Spleen (tissue), 11 donors: ENCODE data around the gene GRIA4. TPM values are rescaled to one million over a fixed set of nuclear protein-coding genes. Genes with fewer than 3 reads are reported as not detected.

Source experiments
- DNase-seq: peaks from one replicate; pipeline ENCODE4 v3.0.0-alpha.2; 2020
- H3K27ac ChIP-seq, 8 donors: fragments of 200-600 bp; sonication (generic) in 7 of 8; 1 replicate in 4 of 8; 2 replicates in 4 of 8; pipeline versions ENCODE4 v1.5.0 to v1.8.0; 2016 to 2021; ENCODE audit warnings: inconsistent platforms in 4 of 8, mild to moderate bottlenecking in 4 of 8, moderate library complexity in 1 of 8
- H3K27me3 ChIP-seq, 7 donors: fragments of 200-600 bp; sonication (generic) in 6 of 7; replicated peaks in 1 of 7; 1 replicate in 4 of 7; 2 replicates in 3 of 7; pipeline versions ENCODE4 v1.5.0 to v1.8.0; 2016 to 2021; ENCODE audit warnings: inconsistent platforms in 3 of 7, mild to moderate bottlenecking in 1 of 7
- H3K36me3 ChIP-seq, 6 donors: fragments of 200-600 bp; sonication (generic) in 5 of 6; 1 replicate in 4 of 6; 2 replicates in 2 of 6; pipeline versions ENCODE4 v1.5.0 to v1.8.0; 2016 to 2021; ENCODE audit warnings: inconsistent platforms in 2 of 6
- H3K4me1 ChIP-seq, 6 donors: fragments of 200-600 bp; sonication (generic) in 5 of 6; 1 replicate in 3 of 6; 2 replicates in 3 of 6; pipeline versions ENCODE4 v1.5.0 to v1.8.0; 2016 to 2021; ENCODE audit warnings: inconsistent platforms in 3 of 6
- H3K4me3 ChIP-seq, 8 donors: fragments of 200-600 bp; sonication (generic) in 7 of 8; 1 replicate in 4 of 8; 2 replicates in 4 of 8; pipeline versions ENCODE4 v1.5.0 to v1.8.0; 2016 to 2021; ENCODE audit warnings: inconsistent platforms in 4 of 8, mild to moderate bottlenecking in 4 of 8, moderate library complexity in 2 of 8
- H3K9me3 ChIP-seq, 8 donors: fragments of 200-600 bp; sonication (generic) in 7 of 8; 1 replicate in 4 of 8; 2 replicates in 4 of 8; pipeline versions ENCODE4 v1.5.0 to v1.8.0; 2016 to 2021; ENCODE audit warnings: inconsistent platforms in 4 of 8
- POLR2A ChIP-seq, 3 donors: fragments of 450-650 bp; IDR thresholded peaks; one replicate each; pipeline ENCODE4 v1.5.1; 2017; ENCODE audit warnings: antibody characterized with exemption in 3 of 3, mild to moderate bottlenecking in 1 of 3
- POLR2AphosphoS5 ChIP-seq, 3 donors: sonication (generic); formaldehyde crosslinking; IDR thresholded peaks; one replicate each; pipeline ENCODE4 v1.5.1; 2017; ENCODE audit warnings: antibody characterized with exemption in 3 of 3
- WGBS, 5 donors: extraction: QIAGEN DNeasy Blood & Tissue Kit in 3 of 5; methylation state at CpG; one replicate each; pipeline versions ENCODE4 v1.1.5 to v1.1.7; 2013 to 2018; 5-methylcytosine and 5-hydroxymethylcytosine counted together
- intact Hi-C: fragments of 100-400 bp; cut with DNase I; formaldehyde crosslinking; loops from one replicate; pipeline ENCODE4 v1.15.0; 2023; ENCODE audit warnings: low total_unique reads
- polyA plus RNA-seq, 3 donors: library from polyadenylated mRNA; stranded (reverse); fragments of 200-250 nt; gene quantifications; one replicate each; pipeline ENCODE4 v1.2.1, GENCODE V29; 2013
- total RNA-seq, 7 donors: library from RNA; depleted of rRNA in 3 of 7; stranded (reverse); fragments of >200 nt in 3 of 7; fragmentation: NEBNext Ultra II Directional in 4 of 7; extraction: Animal tissue kit (Norgen Biotek cat#: 25700) in 4 of 7; gene quantifications; one replicate each; pipeline versions ENCODE4 v1.1.0 to v1.2.1, GENCODE V29; 2016 to 2021
- TF ChIP-seq, protein P1 (sequence below), 11 experiments: fragments of 200-600 bp in 7 of 11; fragments of 450-650 bp in 4 of 11; sonication (generic) in 4 of 11; IDR thresholded peaks in 8 of 11; conservative IDR thresholded peaks in 3 of 11; 1 replicate in 7 of 11; 2 replicates in 4 of 11; pipeline versions ENCODE4 v1.4.0 to v1.8.0; 2016 to 2021; ENCODE audit warnings: antibody characterized with exemption in 11 of 11, inconsistent platforms in 4 of 11, mild to moderate bottlenecking in 1 of 11
- donor health status: healthy with polysubstance abuse.
- donor health status: DM: no; HTN: no; CAD: no; lungs with moderate emphysema.
- donor health status: DM: no; HTN: no; CAD: no.
- donor health status: Bipolar disorder and iron deficiency.
- donor health status: healthy.
- donor health status: DM: no; HTN: no; CAD: no.
- donor health status: DM: yes; HTN: yes; CAD: no.

Gene GRIA4
- total and polyA plus RNA-seq, 10 donors: not detected

GRCh38 chr11:105579111-105579510 lies 30.8 kb upstream of the GRIA4 start:
- no peak overlapping the region for H3K4me3 ChIP-seq
- H3K27ac ChIP-seq: no peak overlapping the region
- WGBS, 5 donors: 89 to 96% (median 89%) methylated on average over 2 of the region's 2 CpGs
- DNase-seq: no peak
- no peaks in the 10 kb centered on the region for H3K27me3 ChIP-seq
- intact Hi-C loops: no loop called here
- TF ChIP-seq, protein P1, sequence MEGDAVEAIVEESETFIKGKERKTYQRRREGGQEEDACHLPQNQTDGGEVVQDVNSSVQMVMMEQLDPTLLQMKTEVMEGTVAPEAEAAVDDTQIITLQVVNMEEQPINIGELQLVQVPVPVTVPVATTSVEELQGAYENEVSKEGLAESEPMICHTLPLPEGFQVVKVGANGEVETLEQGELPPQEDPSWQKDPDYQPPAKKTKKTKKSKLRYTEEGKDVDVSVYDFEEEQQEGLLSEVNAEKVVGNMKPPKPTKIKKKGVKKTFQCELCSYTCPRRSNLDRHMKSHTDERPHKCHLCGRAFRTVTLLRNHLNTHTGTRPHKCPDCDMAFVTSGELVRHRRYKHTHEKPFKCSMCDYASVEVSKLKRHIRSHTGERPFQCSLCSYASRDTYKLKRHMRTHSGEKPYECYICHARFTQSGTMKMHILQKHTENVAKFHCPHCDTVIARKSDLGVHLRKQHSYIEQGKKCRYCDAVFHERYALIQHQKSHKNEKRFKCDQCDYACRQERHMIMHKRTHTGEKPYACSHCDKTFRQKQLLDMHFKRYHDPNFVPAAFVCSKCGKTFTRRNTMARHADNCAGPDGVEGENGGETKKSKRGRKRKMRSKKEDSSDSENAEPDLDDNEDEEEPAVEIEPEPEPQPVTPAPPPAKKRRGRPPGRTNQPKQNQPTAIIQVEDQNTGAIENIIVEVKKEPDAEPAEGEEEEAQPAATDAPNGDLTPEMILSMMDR (IDR thresholded peaks at IDR 0.05 in 8 of 11, conservative IDR thresholded peaks at IDR 0.05 in 3 of 11): no peak
- TF ChIP-seq POLR2AphosphoS5 (IDR thresholded peaks at IDR 0.05) (no peak), POLR2A (IDR thresholded peaks at IDR 0.05) (no peak)
- H3K9me3 ChIP-seq: no peaks in the 10 kb centered on the region
- H3K36me3 ChIP-seq: no peaks in the 10 kb centered on the region
- H3K4me1 ChIP-seq: no peaks in the 10 kb centered on the region

DNA sequence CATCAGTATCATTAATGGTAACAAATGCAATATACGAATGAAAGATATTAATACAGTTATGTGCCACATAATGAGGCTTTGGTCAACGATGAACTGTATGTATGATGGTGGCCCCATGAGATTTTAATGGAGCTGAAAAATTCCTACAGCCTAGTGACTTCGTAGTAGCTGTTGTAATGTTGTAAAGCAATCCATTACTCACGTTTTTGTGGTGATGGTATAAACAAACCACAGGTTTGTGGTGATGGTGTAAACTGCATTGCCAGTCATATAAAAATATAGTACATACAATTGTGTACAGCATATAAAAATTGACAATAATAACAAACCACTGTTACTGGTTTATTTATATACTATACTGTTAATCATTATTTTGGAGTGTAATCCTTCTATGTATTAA lies 27.4 kb upstream of the GRIA4 start:
- Histone ChIP-seq H3K4me1 (no peaks in the 10 kb centered on the region), H3K36me3 (no peaks in the 10 kb centered on the region), H3K27ac (no peak overlapping the region), H3K27me3 (no peaks in the 10 kb centered on the region), H3K9me3 (no peaks in the 10 kb centered on the region), H3K4me3 (no peak overlapping the region)
- no peak for TF ChIP-seq POLR2A (IDR thresholded peaks at IDR 0.05)
- TF ChIP-seq POLR2AphosphoS5 (IDR thresholded peaks at IDR 0.05): no peak
- intact Hi-C loops: no loop called here
- 63 to 75% (median 68%) methylated on average over 4 of the region's 4 CpGs for WGBS, 5 donors
- DNase-seq: no peak

- TF ChIP-seq POLR2AphosphoS5 (IDR thresholded peaks at IDR 0.05): no peak
- no peak for TF ChIP-seq POLR2A (IDR thresholded peaks at IDR 0.05)
- TF ChIP-seq, protein P1 (IDR thresholded peaks at IDR 0.05 in 8 of 11, conservative IDR thresholded peaks at IDR 0.05 in 3 of 11): no peak
- H3K27me3 ChIP-seq: no peaks in the 10 kb centered on the region
- no peak overlapping the region for H3K27ac ChIP-seq
- intact Hi-C loops: no loop called here
- 78 to 93% (median 86%) methylated on average over 2 of the region's 2 CpGs for WGBS, 5 donors
- H3K4me3 ChIP-seq: no peak overlapping the region
- no peaks in the 10 kb centered on the region for H3K4me1 ChIP-seq
- no peaks in the 10 kb centered on the region for H3K36me3 ChIP-seq
- no peaks in the 10 kb centered on the region for H3K9me3 ChIP-seq
- DNase-seq: no peak
Observed at GRCh38 chr11:105588001-105588400, 21.9 kb upstream of the GRIA4 start.

GRCh38 chr11:105589346-105589745 lies 20.5 kb upstream of the GRIA4 start:
- no peaks in the 10 kb centered on the region for H3K36me3 ChIP-seq
- H3K4me3 ChIP-seq: no peak overlapping the region
- no peaks in the 10 kb centered on the region for H3K27me3 ChIP-seq
- intact Hi-C loops: no loop called here
- TF ChIP-seq POLR2A (IDR thresholded peaks at IDR 0.05) (no peak), POLR2AphosphoS5 (IDR thresholded peaks at IDR 0.05) (no peak)
- TF ChIP-seq, protein P1 (IDR thresholded peaks at IDR 0.05 in 8 of 11, conservative IDR thresholded peaks at IDR 0.05 in 3 of 11): no peak
- H3K27ac ChIP-seq: no peak overlapping the region
- no peak for DNase-seq
- no peaks in the 10 kb centered on the region for H3K9me3 ChIP-seq
- 71 to 91% (median 86%) methylated on average over 4 of the region's 4 CpGs for WGBS, 5 donors
- no peaks in the 10 kb centered on the region for H3K4me1 ChIP-seq

DNA sequence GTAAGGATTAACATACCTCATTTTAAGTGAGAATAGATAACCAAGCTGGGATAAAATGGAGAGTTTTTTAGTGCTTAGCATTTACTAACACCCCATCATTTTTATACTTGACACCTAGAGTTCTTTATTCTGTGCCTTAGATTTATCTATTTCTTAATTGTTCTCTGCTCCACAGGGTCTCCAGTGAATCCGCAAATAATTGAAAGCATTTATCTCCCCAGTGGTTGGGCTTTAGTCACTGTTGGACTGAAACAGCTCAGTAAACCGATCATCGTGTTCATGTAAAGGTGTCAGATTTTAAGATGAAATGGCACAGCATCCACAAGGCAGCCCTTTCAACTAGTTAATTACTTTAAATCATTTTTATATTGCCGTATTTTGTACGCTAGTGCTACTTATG lies 17.8 kb upstream of the GRIA4 start:
- 75 to 87% (median 81%) methylated on average over 5 of the region's 5 CpGs for WGBS, 5 donors
- DNase-seq: no peak
- TF ChIP-seq, protein P1 (IDR thresholded peaks at IDR 0.05 in 8 of 11, conservative IDR thresholded peaks at IDR 0.05 in 3 of 11): no peak
- TF ChIP-seq POLR2A (IDR thresholded peaks at IDR 0.05) (no peak), POLR2AphosphoS5 (IDR thresholded peaks at IDR 0.05) (no peak)
- no peaks in the 10 kb centered on the region for H3K36me3 ChIP-seq
- H3K4me3 ChIP-seq: no peak overlapping the region
- no peaks in the 10 kb centered on the region for H3K27me3 ChIP-seq
- no peak overlapping the region for H3K27ac ChIP-seq
- H3K9me3 ChIP-seq: no peaks in the 10 kb centered on the region
- no peaks in the 10 kb centered on the region for H3K4me1 ChIP-seq
- intact Hi-C loops: no loop called here
